ENCODE data around the gene ADAM17.

ADAM17 gene

GRCh38 chr2:9473308-9473984 lies 82.2 kb downstream of the ADAM17 start:
- TF ChIP-seq CTCF (conservative IDR thresholded peaks at IDR 0.05; ENCODE audit: low read depth, low read length), result peak; percentile 23
- no peak for DNase-seq (ENCODE audit: low read depth)
- H3K4me3 ChIP-seq (ENCODE audit: low read depth, low read length), result peak overlapping the region; percentile 74

GRCh38 chr2:9472511-9472910 lies 83.1 kb downstream of the ADAM17 start:
- no peak for TF ChIP-seq CTCF (conservative IDR thresholded peaks at IDR 0.05; ENCODE audit: low read depth, low read length)
- H3K4me3 ChIP-seq (ENCODE audit: low read depth, low read length), result no peak overlapping the region
- DNase-seq (ENCODE audit: low read depth), result no peak

- no peak for DNase-seq (ENCODE audit: low read depth)
- TF ChIP-seq CTCF (conservative IDR thresholded peaks at IDR 0.05; ENCODE audit: low read depth, low read length), result no peak
- H3K4me3 ChIP-seq (ENCODE audit: low read depth, low read length), result no peak overlapping the region
These were observed 84.4 kb downstream of the ADAM17 start for GRCh38 chr2:9471206-9471605.

- no peak overlapping the region for H3K4me3 ChIP-seq (ENCODE audit: low read depth, low read length)
- no peak for DNase-seq (ENCODE audit: low read depth)
- no peak for TF ChIP-seq CTCF (conservative IDR thresholded peaks at IDR 0.05; ENCODE audit: low read depth, low read length)
These were observed 87.9 kb downstream of the ADAM17 start for GRCh38 chr2:9467687-9468086.

GRCh38 chr2:9466147-9466683 lies 89.4 kb downstream of the ADAM17 start:
- H3K4me3 ChIP-seq (ENCODE audit: low read depth, low read length), result no peak overlapping the region
- no peak for DNase-seq (ENCODE audit: low read depth)
- TF ChIP-seq CTCF (conservative IDR thresholded peaks at IDR 0.05; ENCODE audit: low read depth, low read length), result no peak

- no peak overlapping the region for H3K4me3 ChIP-seq (ENCODE audit: low read depth, low read length)
- TF ChIP-seq CTCF (conservative IDR thresholded peaks at IDR 0.05; ENCODE audit: low read depth, low read length), result no peak
These were observed 90.5 kb downstream of the ADAM17 start for GRCh38 chr2:9465170-9465569.

GRCh38 chr2:9463698-9464034 lies 92.0 kb downstream of the ADAM17 start:
- no peak for DNase-seq (ENCODE audit: low read depth)
- TF ChIP-seq CTCF (conservative IDR thresholded peaks at IDR 0.05; ENCODE audit: low read depth, low read length), result no peak
- H3K4me3 ChIP-seq (ENCODE audit: low read depth, low read length), result no peak overlapping the region

More at GRCh38 chr2:9465170-9465569, 90.5 kb downstream of the ADAM17 start:
- DNase-seq (ENCODE audit: low read depth), result no peak
